MG63 (cell line): Measurements from ENCODE around the gene B9D1. TPM values are rescaled to one million over a fixed set of nuclear protein-coding genes. Genes with fewer than 3 reads are reported as not detected.
A peak's percentile ranks its signal among the peaks of the same experiment; 100 is the strongest.

Experiments used
- DNase-seq: peaks from one replicate; pipeline ENCODE4 v3.0.0-alpha.2; 2020
- H3K27me3 ChIP-seq: fragments of 250-450 bp; sonication (Bioruptor Pico); 2 replicates; pipeline ENCODE4 v1.5.1; 2020; ENCODE audit warnings: mild to moderate bottlenecking, moderate library complexity
- H3K36me3 ChIP-seq: fragments of 250-450 bp; sonication (Bioruptor Pico); 2 replicates; pipeline ENCODE4 v1.5.1; 2020; ENCODE audit warnings: mild to moderate bottlenecking, moderate library complexity
- H3K4me3 ChIP-seq: fragments of 250-450 bp; sonication (Bioruptor Pico); 2 replicates; pipeline ENCODE4 v1.5.1; 2020; ENCODE audit warnings: mild to moderate bottlenecking, moderate library complexity
- H3K9me3 ChIP-seq: fragments of 250-450 bp; sonication (Bioruptor Pico); 2 replicates; pipeline ENCODE4 v1.5.1; 2020; ENCODE audit warnings: mild to moderate bottlenecking, moderate library complexity
- total RNA-seq: library from RNA; depleted of rRNA; stranded (reverse); fragments of >200 nt; shearing (Covaris generic); gene quantifications from 2 replicates; pipeline ENCODE4 v1.2.3, GENCODE V29; 2014; ENCODE audit warnings: low replicate concordance

Gene B9D1
- total RNA-seq, 1 experiment from 2014 or later, result 14.8 TPM

GRCh38 chr17:19381361-19381740 lies 18.8 kb upstream of the B9D1 start:
- no peak overlapping the region for H3K4me3 ChIP-seq
- H3K9me3 ChIP-seq, result no peaks in the 10 kb centered on the region
- DNase-seq, result no peak
- no peaks in the 10 kb centered on the region for H3K27me3 ChIP-seq
- peaks cover 20% of the 10 kb centered on the region for H3K36me3 ChIP-seq

- H3K27me3 ChIP-seq, result no peaks in the 10 kb centered on the region
- no peak for DNase-seq
- no peaks in the 10 kb centered on the region for H3K9me3 ChIP-seq
- no peak overlapping the region for H3K4me3 ChIP-seq
- peaks cover 20% of the 10 kb centered on the region for H3K36me3 ChIP-seq
Measured at GRCh38 chr17:19380481-19381301, 18.2 kb upstream of the B9D1 start.

- H3K36me3 ChIP-seq, result peaks cover 20% of the 10 kb centered on the region
- H3K27me3 ChIP-seq, result no peaks in the 10 kb centered on the region
- peak overlapping the region; percentile 64 for H3K4me3 ChIP-seq
- DNase-seq, result no peak
- H3K9me3 ChIP-seq, result no peaks in the 10 kb centered on the region
Measured at GRCh38 chr17:19379361-19380065, 17.0 kb upstream of the B9D1 start.

GRCh38 chr17:19378416-19379360 lies 16.2 kb upstream of the B9D1 start, which contains the start of gene MAPK7:
Gene MAPK7 (plus strand): TSS chr17:19378498. CDS start chr17:19378901, 403 bp downstream.
- no peak for DNase-seq
- peak within 1 kb of the TSS; percentile 64 for H3K4me3 ChIP-seq
- no peaks in the 10 kb centered on the region for H3K9me3 ChIP-seq
- peaks cover 20% of the 10 kb centered on the region for H3K36me3 ChIP-seq
- no peaks in the 10 kb centered on the region for H3K27me3 ChIP-seq

- DNase-seq, result peak; percentile 97
- no peaks in the 10 kb centered on the region for H3K27me3 ChIP-seq
- H3K4me3 ChIP-seq, result peak overlapping the region; percentile 64
- H3K36me3 ChIP-seq, result peaks cover 20% of the 10 kb centered on the region
- no peaks in the 10 kb centered on the region for H3K9me3 ChIP-seq
Measured at GRCh38 chr17:19377602-19378415, 15.3 kb upstream of the B9D1 start.

- H3K9me3 ChIP-seq, result no peaks in the 10 kb centered on the region
- peak overlapping the region; percentile 64 for H3K4me3 ChIP-seq
- H3K36me3 ChIP-seq, result peaks cover 20% of the 10 kb centered on the region
Measured at GRCh38 chr17:19376811-19377210, 14.3 kb upstream of the B9D1 start.

GRCh38 chr17:19375732-19376131 lies 13.2 kb upstream of the B9D1 start:
- DNase-seq, result no peak
- no peaks in the 10 kb centered on the region for H3K9me3 ChIP-seq
- peaks cover 14% of the 10 kb centered on the region for H3K36me3 ChIP-seq
- no peaks in the 10 kb centered on the region for H3K27me3 ChIP-seq
- H3K4me3 ChIP-seq, result no peak overlapping the region

More at GRCh38 chr17:19376811-19377210, 14.3 kb upstream of the B9D1 start:
- no peak for DNase-seq
- H3K27me3 ChIP-seq, result no peaks in the 10 kb centered on the region

GRCh38 chr17:19374136-19374535 lies 11.6 kb upstream of the B9D1 start:
- peaks cover under 1% of the 10 kb centered on the region; the same call in 1 of the 2 replicates for H3K36me3 ChIP-seq
- H3K4me3 ChIP-seq, result no peak overlapping the region
- DNase-seq, result no peak
- H3K9me3 ChIP-seq, result no peaks in the 10 kb centered on the region
- H3K27me3 ChIP-seq, result no peaks in the 10 kb centered on the region

GRCh38 chr17:19372866-19373504 lies 10.5 kb upstream of the B9D1 start:
- DNase-seq, result no peak
- Histone ChIP-seq H3K4me3 (no peak overlapping the region), H3K36me3 (no peaks in the 10 kb centered on the region), H3K27me3 (no peaks in the 10 kb centered on the region), H3K9me3 (no peaks in the 10 kb centered on the region)

- no peaks in the 10 kb centered on the region for H3K36me3 ChIP-seq
- no peak for DNase-seq
Measured at GRCh38 chr17:19372439-19372838, 9.9 kb upstream of the B9D1 start.

GRCh38 chr17:19372011-19372370 lies 9.5 kb upstream of the B9D1 start:
- H3K36me3 ChIP-seq, result no peaks in the 10 kb centered on the region
- no peaks in the 10 kb centered on the region for H3K27me3 ChIP-seq
- no peak for DNase-seq
- H3K4me3 ChIP-seq, result no peak overlapping the region
- H3K9me3 ChIP-seq, result no peaks in the 10 kb centered on the region

More at GRCh38 chr17:19372439-19372838, 9.9 kb upstream of the B9D1 start:
- Histone ChIP-seq H3K9me3 (no peaks in the 10 kb centered on the region), H3K4me3 (no peak overlapping the region), H3K27me3 (no peaks in the 10 kb centered on the region)

- Histone ChIP-seq H3K4me3 (no peak overlapping the region), H3K9me3 (no peaks in the 10 kb centered on the region), H3K27me3 (no peaks in the 10 kb centered on the region), H3K36me3 (no peaks in the 10 kb centered on the region)
- DNase-seq, result no peak
Measured at GRCh38 chr17:19371259-19372010, 8.9 kb upstream of the B9D1 start.

- Histone ChIP-seq H3K27me3 (no peaks in the 10 kb centered on the region), H3K36me3 (no peaks in the 10 kb centered on the region), H3K9me3 (no peaks in the 10 kb centered on the region), H3K4me3 (no peak overlapping the region)
- no peak for DNase-seq
Measured at GRCh38 chr17:19370493-19370960, 8.0 kb upstream of the B9D1 start.

GRCh38 chr17:19369846-19370492 lies 7.4 kb upstream of the B9D1 start:
- no peaks in the 10 kb centered on the region for H3K36me3 ChIP-seq
- no peaks in the 10 kb centered on the region for H3K9me3 ChIP-seq
- no peaks in the 10 kb centered on the region for H3K27me3 ChIP-seq
- H3K4me3 ChIP-seq, result no peak overlapping the region
- DNase-seq, result no peak
